Measurements from ENCODE around the gene CYP8B1. TPM values are rescaled to one million over a fixed set of nuclear protein-coding genes. Genes with fewer than 3 reads are reported as not detected.

Gene CYP8B1
- total RNA-seq, 1 experiment from 2014 or later: 0.12 TPM

DNA sequence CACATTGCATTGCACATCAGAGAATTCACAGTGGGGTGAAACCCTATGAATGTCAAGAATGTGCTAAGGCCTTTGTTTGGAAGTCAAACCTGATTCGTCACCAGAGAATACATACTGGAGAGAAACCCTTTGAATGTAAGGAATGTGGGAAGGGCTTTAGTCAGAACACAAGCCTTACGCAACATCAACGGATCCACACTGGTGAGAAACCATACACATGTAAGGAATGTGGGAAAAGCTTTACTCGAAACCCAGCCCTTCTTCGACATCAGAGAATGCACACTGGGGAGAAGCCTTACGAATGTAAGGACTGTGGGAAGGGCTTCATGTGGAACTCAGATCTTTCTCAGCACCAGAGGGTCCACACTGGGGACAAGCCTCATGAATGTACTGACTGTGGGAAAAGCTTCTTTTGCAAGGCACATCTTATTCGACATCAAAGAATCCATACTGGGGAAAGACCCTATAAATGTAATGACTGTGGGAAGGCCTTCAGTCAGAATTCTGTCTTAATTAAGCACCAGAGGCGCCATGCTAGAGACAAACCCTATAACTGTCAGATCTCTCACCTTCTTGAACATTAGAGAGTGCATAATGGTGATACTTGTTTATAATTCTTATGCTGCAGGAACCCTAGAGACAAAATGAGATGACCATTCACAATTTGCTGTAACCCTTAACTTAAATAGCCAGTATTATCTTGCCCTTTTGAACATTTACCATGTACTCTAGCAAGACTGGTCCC lies 39.3 kb upstream of the CYP8B1 start:
- intact Hi-C loops (cut with micrococcal nuclease): no loop called here
- Histone ChIP-seq H3K79me2 (ENCODE audit: insufficient read depth, low read length) (no peaks in the 10 kb centered on the region), H3K4me1 (ENCODE audit: control insufficient read depth in 1 of 2, insufficient read depth in 2 of 2, low read length in 2 of 2) (no peaks in the 10 kb centered on the region), H2AFZ (ENCODE audit: low read depth, low read length, poor library complexity, severe bottlenecking) (no peak overlapping the region), H3K4me3 (replicated peaks in 1 of 2; ENCODE audit: low read depth in 1 of 2, low read length in 2 of 2) (no peak overlapping the region), H3K9me3 (ENCODE audit: control insufficient read depth in 1 of 2, insufficient read depth in 1 of 2, low read depth in 1 of 2, low read length in 2 of 2) (peaks cover 7 to 17% of the 10 kb centered on the region in 2 experiments; a peak in 3 of 4 replicates), H3K36me3 (ENCODE audit: control insufficient read depth in 1 of 2, insufficient read depth in 2 of 2, low read length in 2 of 2) (no peaks in the 10 kb centered on the region), H4K20me1 (ENCODE audit: insufficient read depth) (no peaks in the 10 kb centered on the region), H3K27ac (ENCODE audit: low read depth, low read length) (no peak overlapping the region), H3K4me2 (ENCODE audit: low read length) (no peak overlapping the region), H3K9ac (ENCODE audit: low read length) (no peak overlapping the region), H3K27me3 (ENCODE audit: insufficient read depth, low read length) (no peaks in the 10 kb centered on the region), H3K9me2 (ENCODE audit: insufficient read depth) (no peaks in the 10 kb centered on the region)
- ChIA-PET POLR2A (no interaction called here), CTCF (no interaction called here), RAD21 (ENCODE audit: low non-redundant PET in 1 of 2, low total read pairs in 2 of 2, uncharacterized antibody in 2 of 2, unreplicated experiment in 2 of 2) (no interaction called here)
- BruUV-seq (replicated peaks): no TSS peak
- ATAC-seq: no peak
- TF ChIP-seq JUND (IDR thresholded peaks at IDR 0.05) (no peak), CBX3 (IDR thresholded peaks at IDR 0.05; ENCODE audit: low read depth) (0 out of 2 replicates have a peak, but pooled peaks have one; percentile 37)
- no peak for DNase-seq (ENCODE audit: low read depth, low spot score)

DNA sequence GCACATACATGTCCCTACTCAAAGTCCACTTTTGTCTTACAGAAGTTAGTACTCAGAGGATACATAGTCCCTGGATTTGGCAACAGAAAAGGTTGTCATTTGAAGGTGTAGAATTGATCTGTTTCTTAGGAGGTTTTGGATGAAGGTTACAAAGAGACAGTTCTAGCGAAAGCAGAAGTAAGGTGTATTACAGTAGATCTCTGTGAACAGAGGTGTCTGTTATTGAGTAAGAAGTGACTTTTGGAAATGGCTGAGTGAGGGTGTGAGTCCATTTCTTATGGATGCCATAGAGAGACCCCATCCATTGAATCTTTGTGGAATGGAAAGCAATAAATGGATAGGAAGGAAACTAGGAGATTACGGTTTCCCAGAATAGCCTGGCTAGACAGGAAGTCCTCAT lies 35.9 kb upstream of the CYP8B1 start:
- H3K9me2 ChIP-seq (ENCODE audit: insufficient read depth): no peaks in the 10 kb centered on the region
- DNase-seq (ENCODE audit: low read depth, low spot score) (no peak), ATAC-seq (no peak)
- RAD21 ChIA-PET (ENCODE audit: low non-redundant PET in 1 of 2, low total read pairs in 2 of 2, uncharacterized antibody in 2 of 2, unreplicated experiment in 2 of 2): no interaction called here
- CTCF ChIA-PET: no interaction called here
- H3K9me3 ChIP-seq (ENCODE audit: control insufficient read depth in 1 of 2, insufficient read depth in 1 of 2, low read depth in 1 of 2, low read length in 2 of 2): peaks cover 7 to 17% of the 10 kb centered on the region in 2 experiments; a peak in 3 of 4 replicates
- no peaks in the 10 kb centered on the region for H3K4me1 ChIP-seq (ENCODE audit: control insufficient read depth in 1 of 2, insufficient read depth in 2 of 2, low read length in 2 of 2)
- no peak overlapping the region for H3K4me2 ChIP-seq (ENCODE audit: low read length)
- no peak overlapping the region for H3K4me3 ChIP-seq (replicated peaks in 1 of 2; ENCODE audit: low read depth in 1 of 2, low read length in 2 of 2)
- no peaks in the 10 kb centered on the region for H3K27me3 ChIP-seq (ENCODE audit: insufficient read depth, low read length)
- no peak overlapping the region for H3K9ac ChIP-seq (ENCODE audit: low read length)
- no peaks in the 10 kb centered on the region for H3K79me2 ChIP-seq (ENCODE audit: insufficient read depth, low read length)
- no peak overlapping the region for H2AFZ ChIP-seq (ENCODE audit: low read depth, low read length, poor library complexity, severe bottlenecking)
- intact Hi-C loops (cut with micrococcal nuclease): no loop called here
- BruUV-seq (replicated peaks): no TSS peak
- POLR2A ChIA-PET: no interaction called here
- H3K36me3 ChIP-seq (ENCODE audit: control insufficient read depth in 1 of 2, insufficient read depth in 2 of 2, low read length in 2 of 2): no peaks in the 10 kb centered on the region
- H4K20me1 ChIP-seq (ENCODE audit: insufficient read depth): no peaks in the 10 kb centered on the region
- no peak overlapping the region for H3K27ac ChIP-seq (ENCODE audit: low read depth, low read length)
- TF ChIP-seq SP1 (IDR thresholded peaks at IDR 0.05; ENCODE audit: low read depth) (no peak), FOSL1 (IDR thresholded peaks at IDR 0.05; ENCODE audit: low read depth) (no peak), YY1 (IDR thresholded peaks at IDR 0.05; ENCODE audit: extremely low read depth, insufficient replicate concordance, low read depth, low read length) (no peak), SRF (IDR thresholded peaks at IDR 0.05; ENCODE audit: low read depth) (no peak), EZH2 (IDR thresholded peaks at IDR 0.05) (no peak), EZH2phosphoT487 (IDR thresholded peaks at IDR 0.05; ENCODE audit: borderline replicate concordance) (no peak), SIN3A (IDR thresholded peaks at IDR 0.05; ENCODE audit: low read depth) (no peak), EGR1 (IDR thresholded peaks at IDR 0.05; ENCODE audit: low read depth) (no peak), CBX3 (IDR thresholded peaks at IDR 0.05; ENCODE audit: low read depth) (no peak), ZNF274 (IDR thresholded peaks at IDR 0.05; ENCODE audit: low read depth, low read length) (no peak), POLR2A (IDR thresholded peaks at IDR 0.05; ENCODE audit: borderline replicate concordance, extremely low read depth, insufficient read depth, insufficient read length) (no peak)
- TF ChIP-seq, protein P1, sequence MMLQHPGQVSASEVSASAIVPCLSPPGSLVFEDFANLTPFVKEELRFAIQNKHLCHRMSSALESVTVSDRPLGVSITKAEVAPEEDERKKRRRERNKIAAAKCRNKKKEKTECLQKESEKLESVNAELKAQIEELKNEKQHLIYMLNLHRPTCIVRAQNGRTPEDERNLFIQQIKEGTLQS (IDR thresholded peaks at IDR 0.05): no peak
- TF ChIP-seq, protein P2, sequence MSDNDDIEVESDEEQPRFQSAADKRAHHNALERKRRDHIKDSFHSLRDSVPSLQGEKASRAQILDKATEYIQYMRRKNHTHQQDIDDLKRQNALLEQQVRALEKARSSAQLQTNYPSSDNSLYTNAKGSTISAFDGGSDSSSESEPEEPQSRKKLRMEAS (IDR thresholded peaks at IDR 0.05): no peak
- TF ChIP-seq, protein P3, sequence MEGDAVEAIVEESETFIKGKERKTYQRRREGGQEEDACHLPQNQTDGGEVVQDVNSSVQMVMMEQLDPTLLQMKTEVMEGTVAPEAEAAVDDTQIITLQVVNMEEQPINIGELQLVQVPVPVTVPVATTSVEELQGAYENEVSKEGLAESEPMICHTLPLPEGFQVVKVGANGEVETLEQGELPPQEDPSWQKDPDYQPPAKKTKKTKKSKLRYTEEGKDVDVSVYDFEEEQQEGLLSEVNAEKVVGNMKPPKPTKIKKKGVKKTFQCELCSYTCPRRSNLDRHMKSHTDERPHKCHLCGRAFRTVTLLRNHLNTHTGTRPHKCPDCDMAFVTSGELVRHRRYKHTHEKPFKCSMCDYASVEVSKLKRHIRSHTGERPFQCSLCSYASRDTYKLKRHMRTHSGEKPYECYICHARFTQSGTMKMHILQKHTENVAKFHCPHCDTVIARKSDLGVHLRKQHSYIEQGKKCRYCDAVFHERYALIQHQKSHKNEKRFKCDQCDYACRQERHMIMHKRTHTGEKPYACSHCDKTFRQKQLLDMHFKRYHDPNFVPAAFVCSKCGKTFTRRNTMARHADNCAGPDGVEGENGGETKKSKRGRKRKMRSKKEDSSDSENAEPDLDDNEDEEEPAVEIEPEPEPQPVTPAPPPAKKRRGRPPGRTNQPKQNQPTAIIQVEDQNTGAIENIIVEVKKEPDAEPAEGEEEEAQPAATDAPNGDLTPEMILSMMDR (IDR thresholded peaks at IDR 0.05 in 2 of 3, conservative IDR thresholded peaks at IDR 0.05 in 1 of 3; ENCODE audit: borderline replicate concordance in 1 of 3, insufficient read depth in 1 of 3, low read depth in 2 of 3, low read length in 2 of 3): no peak
- TF ChIP-seq, protein P4, sequence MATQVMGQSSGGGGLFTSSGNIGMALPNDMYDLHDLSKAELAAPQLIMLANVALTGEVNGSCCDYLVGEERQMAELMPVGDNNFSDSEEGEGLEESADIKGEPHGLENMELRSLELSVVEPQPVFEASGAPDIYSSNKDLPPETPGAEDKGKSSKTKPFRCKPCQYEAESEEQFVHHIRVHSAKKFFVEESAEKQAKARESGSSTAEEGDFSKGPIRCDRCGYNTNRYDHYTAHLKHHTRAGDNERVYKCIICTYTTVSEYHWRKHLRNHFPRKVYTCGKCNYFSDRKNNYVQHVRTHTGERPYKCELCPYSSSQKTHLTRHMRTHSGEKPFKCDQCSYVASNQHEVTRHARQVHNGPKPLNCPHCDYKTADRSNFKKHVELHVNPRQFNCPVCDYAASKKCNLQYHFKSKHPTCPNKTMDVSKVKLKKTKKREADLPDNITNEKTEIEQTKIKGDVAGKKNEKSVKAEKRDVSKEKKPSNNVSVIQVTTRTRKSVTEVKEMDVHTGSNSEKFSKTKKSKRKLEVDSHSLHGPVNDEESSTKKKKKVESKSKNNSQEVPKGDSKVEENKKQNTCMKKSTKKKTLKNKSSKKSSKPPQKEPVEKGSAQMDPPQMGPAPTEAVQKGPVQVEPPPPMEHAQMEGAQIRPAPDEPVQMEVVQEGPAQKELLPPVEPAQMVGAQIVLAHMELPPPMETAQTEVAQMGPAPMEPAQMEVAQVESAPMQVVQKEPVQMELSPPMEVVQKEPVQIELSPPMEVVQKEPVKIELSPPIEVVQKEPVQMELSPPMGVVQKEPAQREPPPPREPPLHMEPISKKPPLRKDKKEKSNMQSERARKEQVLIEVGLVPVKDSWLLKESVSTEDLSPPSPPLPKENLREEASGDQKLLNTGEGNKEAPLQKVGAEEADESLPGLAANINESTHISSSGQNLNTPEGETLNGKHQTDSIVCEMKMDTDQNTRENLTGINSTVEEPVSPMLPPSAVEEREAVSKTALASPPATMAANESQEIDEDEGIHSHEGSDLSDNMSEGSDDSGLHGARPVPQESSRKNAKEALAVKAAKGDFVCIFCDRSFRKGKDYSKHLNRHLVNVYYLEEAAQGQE (IDR thresholded peaks at IDR 0.05; ENCODE audit: low read depth): no peak

Measured in HCT116 (cell line).